ENCODE results near the gene CLIC3.

Gene CLIC3

DNA sequence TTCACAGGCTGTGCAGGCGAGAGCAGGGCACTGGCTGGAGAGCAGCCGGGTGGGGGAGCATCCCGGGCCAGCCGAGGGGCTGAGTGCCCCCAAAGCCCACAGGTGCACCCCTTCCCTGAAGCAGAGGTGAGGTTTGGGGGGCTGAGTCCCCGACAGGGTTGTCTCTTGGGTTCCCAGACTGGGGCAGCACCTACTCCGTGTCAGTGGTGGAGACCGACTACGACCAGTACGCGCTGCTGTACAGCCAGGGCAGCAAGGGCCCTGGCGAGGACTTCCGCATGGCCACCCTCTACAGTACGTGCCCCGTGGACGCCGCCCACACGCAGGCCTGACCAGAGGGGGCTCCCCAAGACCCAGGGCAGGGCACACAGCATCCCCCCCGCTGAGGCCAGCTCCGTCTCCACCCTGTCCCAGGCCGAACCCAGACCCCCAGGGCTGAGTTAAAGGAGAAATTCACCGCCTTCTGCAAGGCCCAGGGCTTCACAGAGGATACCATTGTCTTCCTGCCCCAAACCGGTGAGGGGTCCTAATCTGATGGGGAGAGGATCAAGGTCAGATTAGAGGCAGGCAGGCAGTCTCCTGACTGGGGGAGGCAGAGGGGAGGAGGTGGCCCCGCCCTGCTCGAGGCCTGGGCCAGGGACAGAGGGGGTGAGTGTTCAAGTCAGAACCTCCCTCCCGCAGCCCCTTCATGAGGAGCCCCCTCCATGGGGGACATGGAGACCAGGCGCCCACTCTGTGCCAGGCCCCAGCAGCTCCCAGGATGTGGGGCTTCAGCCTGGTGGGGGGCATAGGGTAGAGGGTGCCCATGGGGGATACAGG lies 16.4 kb downstream of the CLIC3 start:
- DNase-seq: no peak

DNA sequence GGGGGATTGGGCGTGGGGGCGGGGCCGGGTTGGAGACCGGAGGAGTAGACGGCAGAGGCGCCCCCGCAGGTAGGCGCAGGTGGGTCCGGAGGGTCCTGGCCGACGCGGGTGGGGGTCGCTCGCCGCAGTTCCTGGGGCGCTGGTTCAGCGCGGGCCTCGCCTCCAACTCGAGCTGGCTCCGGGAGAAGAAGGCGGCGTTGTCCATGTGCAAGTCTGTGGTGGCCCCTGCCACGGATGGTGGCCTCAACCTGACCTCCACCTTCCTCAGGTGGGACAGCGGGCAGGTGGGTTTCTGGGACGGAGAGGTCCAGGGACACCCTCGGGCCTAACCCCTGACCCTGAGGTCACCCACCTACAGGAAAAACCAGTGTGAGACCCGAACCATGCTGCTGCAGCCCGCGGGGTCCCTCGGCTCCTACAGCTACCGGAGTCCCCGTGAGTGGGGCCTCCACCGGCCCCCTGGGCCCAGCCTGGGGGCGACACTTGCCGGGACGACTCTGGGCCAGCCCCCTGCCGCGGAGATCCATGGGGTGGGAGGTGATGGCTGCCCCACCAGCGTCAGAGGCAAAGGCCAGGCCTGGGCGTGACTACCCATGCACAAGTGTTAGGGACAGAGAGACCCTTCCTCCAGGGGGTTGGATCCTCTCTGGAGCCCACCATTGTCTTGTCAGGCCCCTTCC lies 17.4 kb downstream of the CLIC3 start:
- no peak for DNase-seq

DNA sequence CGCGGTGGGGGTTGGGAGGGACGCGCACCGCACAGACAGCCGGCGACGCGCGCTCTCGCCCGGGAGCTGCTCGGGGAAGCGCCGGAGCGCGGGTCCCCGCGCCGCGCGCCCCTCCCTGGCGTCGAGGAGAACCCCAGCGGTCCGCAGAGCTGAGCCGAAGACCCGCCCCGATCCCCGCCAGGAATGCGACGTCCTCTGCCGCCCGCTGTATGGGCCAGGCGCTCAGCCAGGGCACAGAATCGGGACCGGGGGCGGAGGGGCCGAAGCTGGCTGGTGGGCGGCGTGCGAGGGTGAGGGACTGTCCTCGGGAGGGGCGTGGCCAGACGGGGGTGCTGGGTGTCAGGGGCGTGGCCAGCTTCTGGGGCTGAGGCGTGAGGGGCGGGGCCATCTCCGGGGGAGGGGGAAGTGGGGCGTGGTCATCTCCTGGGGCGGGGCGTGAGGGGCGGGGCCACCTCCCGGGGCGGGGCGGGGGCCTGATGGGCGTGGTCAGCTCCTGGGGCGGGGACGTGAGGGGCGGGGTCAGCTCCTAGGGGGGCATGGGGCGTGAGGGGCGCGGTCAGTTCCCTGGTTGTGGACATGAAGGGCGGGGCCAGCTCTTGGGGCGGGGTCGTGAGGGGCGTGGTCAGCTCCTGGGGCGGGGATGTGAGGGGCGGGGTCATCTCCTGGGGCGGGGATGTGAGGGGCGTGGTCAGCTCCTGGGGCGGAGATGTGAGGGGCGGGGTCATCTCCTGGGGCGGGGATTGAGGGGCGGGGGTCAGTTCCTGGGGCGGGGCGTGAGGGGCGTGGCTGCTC lies 18.1 kb downstream of the CLIC3 start:
- DNase-seq: peak; percentile 54 to 73

DNA sequence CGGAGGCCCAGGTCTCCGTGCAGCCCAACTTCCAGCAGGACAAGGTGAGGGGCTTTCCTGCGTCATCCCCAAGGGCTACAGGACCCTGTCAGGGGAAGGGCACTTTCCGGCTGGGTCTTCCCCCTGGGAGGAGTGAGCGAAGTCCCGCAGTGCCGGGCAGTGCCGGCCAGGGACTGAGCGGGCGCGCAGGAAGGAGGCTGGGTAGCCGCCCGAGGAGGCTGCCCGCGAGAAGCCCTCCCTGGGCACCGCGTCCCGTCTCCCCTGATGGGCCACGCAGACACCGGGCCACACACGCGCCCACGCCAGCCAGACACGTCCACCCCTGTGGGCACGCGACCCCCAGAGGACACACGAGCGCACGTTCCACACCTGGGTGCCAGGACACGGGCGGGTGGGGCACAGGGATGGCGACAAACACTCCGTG lies 18.7 kb downstream of the CLIC3 start:
- no peak for DNase-seq

DNA sequence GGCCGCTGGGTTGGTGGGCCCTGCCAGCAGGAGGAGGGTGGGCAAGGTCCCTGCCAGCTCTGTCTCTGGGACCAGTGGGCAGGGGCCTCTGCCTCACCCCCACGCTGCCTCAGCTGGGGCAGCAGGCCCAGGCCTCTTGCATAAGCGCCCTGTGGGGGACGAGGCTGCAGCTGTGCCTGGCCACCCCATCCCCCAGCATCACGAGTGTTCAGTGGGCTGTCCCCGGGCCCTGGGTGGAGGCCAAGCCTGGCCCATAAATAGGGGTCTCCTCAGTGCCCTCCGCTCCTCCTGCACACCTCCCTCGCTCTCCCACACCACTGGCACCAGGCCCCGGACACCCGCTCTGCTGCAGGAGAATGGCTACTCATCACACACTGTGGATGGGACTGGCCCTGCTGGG lies 19.1 kb downstream of the CLIC3 start, which contains the start of gene PTGDS:
TSS of gene PTGDS (plus strand) at position 282 of the 400 bp plus-strand sequence. CDS start at position 357, 75 bp downstream.
- no peak for DNase-seq

DNA sequence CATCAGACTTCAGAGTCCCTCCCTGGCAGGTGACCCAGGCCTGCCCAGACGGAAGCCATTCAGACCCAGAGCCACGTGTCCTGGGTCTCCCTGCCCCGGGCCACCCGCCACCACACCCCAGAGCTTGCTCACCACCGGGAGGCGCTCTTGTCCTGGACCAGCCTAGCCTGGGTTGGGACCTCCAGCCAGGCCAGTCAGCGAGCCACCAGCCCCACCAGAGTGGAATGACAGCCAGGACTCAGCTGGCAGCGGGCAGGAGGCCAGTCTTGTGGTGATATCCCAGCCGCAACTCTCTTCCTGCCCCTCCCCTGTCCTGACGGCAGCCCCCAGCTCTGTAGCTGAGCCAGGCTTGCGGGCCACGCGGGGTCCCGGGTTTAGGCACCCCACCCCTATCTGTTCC lies 20.7 kb downstream of the CLIC3 start:
- DNase-seq: no peak

DNA sequence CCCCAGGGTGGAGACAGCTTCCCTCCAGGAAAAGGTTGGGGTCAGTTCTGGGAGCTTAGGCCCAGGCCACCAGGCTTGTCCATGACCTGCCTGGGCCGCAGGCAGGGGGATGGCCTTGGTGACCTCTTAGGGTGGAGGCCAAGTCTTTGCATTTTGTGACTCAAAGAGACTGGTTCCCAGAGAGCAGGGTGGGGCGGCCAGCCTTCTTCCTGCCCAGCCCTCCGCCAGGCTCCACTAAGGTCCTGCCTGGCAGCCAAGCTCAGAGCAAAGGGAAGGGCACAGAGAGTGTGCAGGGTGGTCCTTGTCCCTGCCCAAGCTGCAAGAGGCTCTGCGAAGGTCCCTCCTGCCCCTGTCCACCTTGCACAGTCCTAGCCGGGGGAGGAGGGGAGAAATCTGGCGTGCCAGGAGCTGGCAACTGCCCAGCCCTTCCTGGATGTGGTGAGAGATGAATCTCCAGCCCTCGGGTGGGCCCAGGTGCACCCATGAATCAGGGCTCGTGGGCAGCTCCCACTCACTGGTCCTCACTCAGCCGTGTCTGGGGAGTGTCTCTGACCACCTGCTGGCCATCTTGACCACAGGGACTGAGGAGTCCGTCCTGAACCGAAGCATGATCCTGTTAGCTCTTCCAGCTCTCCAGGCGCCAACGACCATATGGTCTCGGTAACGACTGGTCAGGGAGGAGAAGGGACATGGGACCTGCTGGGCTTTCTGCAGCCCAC lies 21.4 kb downstream of the CLIC3 start:
- DNase-seq: no peak

DNA sequence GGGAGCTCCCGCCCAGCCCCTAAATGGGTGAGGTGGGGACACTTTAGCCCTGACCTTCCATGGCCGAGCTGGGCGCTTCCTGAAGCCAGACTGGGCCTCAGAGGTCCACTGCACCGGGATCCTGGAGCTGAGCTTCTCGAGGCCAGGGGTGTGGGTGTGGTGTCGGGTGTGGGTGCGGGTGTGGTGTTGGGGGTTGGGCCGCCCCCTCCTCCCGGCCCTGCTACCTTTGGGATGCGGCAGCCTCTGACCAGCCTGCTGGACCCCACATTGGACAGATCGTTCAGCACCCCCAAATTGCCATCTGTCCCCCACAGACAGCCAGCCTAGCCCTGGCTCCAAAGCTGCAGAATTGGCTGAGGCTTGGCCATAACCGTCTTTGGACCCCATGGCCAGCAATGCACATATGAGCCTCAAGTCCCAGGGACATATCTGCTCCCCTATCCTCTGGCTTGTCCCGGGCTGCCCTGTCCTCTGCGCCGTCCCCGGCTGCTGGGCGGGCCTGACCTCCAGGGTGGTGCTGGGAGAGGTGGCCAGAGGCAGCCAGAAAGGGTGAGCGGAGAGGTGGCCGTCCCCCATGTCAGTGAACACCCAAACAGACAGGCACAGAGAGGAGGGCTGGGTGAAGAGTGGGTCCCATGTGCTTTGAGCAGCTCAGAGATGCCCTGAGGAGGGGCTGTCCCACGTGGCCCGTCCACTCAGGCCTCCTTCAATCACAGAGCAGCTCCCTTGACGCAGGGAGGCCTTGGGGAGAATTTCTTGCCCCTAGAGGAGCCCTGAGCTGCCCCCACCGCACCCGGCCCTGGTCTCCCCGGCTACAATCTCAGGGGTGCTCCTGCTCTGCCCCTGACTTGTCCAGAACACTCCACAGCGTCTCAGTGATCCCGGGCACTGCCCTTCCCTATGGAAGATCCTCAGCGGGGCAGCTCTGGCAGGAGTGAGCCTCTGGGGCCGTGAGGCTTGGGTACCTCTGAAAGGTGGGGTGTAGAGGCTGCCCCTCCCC lies 22.4 kb downstream of the CLIC3 start:
- no peak for DNase-seq

DNA sequence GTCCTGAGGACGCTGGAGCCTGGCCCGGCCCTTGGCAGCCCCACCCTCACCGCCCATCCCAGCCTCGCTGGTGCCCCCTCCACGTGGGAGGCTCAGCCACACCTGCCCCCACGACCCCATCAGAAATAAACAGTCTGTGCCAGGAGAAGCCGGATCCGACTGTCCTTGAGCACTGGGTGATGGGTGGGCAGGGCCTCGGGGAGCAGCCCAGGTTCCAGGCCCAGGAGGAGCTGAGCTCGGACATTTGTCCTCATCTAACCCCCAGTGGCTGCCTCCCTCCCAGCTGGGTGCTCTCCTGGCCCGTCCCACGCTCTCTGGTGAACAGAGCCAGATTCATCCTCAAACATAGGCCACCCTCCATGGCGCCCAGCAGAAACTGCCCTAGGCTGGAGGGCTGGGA lies 23.6 kb downstream of the CLIC3 start:
- DNase-seq: no peak

DNA sequence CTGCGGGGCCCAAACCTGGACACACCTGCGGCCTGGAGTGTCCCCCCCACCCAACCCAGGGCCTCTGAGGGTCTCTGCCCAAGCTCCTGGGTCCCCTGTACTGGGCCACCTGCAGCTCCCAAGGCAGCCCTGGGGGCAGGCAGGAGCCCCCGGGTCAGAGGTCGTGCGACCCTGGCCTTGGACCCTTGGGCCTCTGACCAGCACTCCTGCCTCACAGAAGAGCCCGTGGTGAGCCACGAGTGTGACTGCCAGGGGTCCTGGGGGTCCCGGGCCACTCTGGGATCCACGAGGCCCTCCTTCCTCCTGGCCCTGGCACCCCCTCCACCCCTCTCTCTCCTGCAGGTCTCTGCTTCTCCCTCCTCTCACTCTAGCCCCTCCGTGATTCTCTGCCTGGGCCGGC lies 24.0 kb downstream of the CLIC3 start:
- DNase-seq: no peak

DNA sequence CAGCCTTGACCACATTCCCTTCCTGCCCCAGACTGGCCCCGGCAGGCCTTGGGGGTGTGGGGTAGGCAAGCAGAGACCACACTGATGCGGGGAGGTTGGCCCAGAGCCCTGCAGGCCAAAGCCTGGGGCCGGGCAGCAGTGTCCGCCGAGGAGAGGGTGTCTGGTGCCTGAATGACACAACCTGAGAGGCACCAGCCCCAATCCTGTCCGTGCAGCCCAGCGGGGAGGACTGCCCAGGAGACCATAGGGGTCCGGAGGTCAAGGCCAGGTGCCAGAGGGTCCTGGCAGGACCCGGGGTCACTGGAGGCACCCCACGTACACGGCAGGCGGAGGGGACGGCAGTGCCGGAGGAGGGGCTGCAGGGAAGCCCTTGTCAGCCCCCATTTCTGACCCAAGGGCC lies 24.6 kb downstream of the CLIC3 start:
- DNase-seq: no peak

DNA sequence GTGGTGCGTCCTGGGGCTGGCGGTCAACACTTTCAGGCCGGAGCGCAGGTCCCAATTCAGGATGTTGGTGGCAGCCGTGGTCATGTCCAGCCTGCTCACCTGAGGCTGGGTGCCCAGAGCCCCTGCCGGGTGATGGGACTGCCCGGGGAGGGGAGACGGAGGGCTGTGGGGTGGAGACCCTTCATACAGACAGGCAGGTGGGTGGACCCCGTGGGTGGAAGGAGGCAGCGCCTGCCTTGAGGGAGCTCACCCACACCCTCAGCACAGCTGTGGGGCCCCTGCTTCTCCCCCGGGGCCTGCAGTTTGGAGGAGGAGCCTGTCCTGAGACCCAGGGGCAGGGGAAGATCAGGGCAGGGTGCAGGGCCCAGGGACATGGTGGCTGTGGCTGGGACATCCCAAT lies 26.0 kb downstream of the CLIC3 start:
- DNase-seq: no peak

DNA sequence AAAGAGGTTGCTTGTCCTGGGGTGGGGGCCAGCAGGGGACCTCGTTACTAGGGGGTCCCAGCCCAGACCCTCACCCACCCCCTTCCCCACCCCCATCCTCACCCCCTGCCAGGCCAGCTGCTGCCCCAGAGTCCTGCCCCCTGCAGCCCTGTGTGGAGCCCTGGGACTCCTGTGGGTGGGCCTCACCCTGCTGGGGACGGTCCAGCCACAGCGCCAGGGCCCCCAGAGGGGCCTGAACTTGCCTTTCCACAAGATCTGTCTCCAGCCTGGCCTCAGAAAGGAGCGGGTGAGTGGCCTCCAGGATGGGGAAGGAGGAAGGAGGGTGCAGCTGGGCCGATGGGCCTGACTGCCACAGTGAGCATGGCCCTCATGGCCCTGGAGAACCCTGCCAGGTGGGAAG lies 26.6 kb downstream of the CLIC3 start:
- DNase-seq: no peak

DNA sequence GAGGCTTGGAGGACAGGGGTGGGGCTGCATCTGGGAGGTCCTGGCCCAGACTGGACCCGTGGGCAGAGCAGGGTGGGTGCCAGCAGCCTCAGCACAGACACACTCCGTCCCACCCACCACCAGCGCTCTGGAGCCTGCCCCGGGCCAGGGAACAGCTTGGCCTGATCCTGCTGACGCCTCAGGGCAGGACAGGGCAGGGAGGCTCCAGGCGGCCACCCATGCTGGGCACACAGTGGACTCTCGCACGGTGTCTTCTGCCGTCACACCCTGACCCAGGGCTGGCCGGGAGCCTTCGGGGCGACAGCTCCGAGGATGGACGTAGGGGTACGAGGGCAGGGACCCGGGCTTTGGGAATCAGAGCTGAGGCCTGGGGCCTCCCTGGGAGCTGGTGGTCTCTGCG lies 27.2 kb downstream of the CLIC3 start:
- DNase-seq: no peak

DNA sequence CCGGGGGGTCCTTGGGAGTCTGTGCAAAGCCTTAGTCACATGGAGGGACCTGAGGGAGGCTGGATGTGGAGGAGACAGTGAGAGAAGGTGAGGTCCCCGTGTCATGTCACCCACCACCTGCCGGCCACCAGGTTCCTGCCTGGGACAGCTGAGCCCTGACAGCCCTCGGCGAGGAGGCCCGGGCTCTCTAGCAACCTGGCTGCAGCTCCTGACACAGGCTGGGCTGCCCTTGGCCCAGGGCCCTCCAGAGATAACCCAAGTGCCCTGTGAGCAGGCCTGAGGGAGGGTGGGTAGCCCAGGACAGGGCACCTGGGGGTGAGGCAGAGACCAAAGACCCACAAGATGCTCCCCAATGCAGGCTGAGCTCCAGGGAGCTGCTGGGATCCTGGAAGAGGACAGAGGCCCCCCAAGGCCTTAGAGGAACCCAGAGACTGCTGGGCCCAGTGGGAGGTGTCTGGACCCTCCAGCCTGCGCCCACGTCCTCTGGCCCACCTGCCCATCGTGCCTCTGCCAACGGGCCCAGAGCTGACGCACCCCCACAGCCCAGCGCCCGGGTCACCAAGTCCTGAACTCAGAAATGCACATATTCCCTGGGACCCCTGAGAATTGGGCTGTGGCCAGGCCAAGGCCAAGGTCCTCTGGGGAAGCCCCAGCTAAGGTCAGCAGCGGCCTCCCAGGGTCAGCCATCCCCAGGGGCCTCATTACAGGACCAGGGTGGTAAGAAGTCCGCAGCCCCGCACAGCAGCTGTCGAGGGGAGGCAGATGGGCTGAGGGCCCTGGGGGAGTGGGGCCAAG lies 27.8 kb downstream of the CLIC3 start:
- DNase-seq: no peak

DNA sequence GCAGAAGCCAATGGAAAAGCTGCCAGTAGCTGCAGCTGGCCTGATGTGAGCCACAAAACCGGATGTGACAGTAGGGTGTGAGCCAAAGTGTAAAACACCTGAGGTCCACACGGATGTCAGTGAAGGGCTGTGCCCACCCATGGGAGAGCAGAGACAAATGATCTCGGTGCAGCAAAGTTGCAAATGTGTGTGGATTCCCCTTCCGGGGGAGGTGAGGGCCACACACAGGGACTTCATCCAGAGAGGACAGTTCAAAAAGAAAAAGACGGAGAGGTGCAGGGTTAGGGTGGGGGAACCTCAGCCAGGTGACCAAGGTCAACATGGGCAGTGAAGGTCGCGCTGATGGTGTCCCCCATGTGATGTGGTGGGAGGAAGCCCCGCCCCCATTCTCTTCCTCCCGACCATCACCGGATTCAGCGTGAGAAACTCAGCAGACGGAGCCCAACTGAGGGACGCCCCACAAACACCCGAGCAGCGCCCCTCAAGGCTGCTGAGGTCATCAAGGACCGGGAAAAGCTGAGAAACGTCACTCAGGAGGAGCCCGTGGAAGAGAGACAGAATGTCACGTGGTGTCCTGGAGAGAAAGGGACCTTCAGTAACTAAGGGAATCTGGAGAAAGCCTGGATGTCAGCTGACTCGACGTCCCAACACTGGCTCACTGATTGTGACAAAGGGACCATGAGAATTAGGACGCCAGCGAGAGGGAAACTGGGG lies 30.4 kb downstream of the CLIC3 start:
- DNase-seq: no peak

DNA sequence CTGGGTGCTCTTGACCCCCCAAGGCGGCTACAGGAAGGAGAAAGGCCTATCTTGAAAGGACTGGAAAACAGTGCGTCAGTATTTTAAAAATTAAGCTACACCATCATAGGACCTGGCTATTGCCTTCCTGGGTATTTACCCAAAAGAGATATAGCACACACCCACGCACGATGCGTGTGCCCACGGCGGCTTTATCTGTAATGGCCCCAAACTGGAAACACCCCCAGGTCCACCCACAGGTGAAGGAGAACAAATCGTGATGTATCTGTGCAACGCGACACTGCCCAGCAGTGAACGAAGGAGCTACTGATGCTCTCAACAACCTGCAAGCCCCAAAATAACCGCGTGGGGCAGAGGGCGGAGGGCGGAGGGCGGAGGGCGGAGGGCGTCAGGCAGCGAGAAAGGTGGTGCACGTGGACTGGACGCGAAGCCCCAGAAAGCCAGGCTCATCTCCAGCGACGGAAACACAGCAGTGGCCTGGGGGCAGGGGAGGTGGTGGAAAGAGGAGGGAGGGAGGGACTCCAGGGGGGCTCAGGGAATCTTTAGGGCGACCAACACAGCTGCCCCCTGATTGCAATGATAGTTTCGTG lies 31.4 kb downstream of the CLIC3 start:
- no peak for DNase-seq

DNA sequence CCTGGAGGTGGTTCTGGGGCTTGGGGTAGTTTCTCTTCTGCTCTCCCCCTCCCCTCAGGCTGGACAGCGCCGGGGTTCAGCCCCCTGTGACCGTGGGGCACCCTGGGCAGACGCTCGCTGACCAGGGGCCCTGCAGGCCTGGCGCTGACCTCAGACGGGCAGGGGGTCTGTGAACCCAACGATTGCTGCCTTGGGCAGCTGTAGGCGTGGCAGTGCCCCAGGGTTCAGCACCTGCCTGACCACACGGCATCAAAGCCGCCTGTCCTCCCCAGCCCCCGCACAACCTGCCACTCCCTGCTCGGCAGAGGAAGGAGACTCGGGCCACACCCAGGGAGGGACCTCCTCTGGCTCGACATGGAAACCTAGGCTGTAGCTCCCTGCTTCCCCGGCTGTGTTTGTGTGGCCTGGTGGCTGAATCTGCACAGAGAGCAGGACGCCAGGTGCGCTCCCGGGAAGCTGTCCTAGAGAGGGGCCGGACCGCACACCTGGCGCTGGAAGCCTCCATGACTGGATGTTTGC lies 32.1 kb downstream of the CLIC3 start:
- DNase-seq: no peak

DNA sequence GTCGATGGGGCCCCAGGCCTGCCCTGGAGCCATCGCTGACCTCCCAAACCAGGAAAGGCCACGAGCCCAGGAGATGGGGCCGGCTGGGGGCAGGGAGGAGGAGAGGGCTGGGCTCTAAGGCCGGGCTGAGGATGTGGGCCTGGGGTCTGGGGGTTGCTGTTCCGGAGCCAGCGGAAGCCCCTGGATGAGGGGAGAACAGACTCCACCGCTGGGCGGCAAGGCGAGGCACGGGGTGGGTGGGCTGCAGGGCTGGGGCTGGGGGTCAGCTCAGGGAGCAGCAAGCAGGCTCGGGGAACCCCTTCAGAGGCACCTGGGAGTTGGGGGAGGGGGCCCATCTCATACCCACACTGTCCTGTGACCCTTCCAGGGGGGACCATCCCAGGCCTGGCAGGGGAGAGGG lies 32.6 kb downstream of the CLIC3 start:
- DNase-seq: no peak
